NCI-H2196 treated with DMSO at 0.1 percent for 48 hours (cell line): ENCODE data around the gene TXLNG.
A peak's percentile ranks its signal among the peaks of the same experiment; 100 is the strongest.

Experiments
- DNase-seq: peaks from one replicate; lab custom pipeline; 2025; ENCODE audit not compliant: unreplicated experiment; lab: John Stamatoyannopoulos, UW

TXLNG gene

DNA sequence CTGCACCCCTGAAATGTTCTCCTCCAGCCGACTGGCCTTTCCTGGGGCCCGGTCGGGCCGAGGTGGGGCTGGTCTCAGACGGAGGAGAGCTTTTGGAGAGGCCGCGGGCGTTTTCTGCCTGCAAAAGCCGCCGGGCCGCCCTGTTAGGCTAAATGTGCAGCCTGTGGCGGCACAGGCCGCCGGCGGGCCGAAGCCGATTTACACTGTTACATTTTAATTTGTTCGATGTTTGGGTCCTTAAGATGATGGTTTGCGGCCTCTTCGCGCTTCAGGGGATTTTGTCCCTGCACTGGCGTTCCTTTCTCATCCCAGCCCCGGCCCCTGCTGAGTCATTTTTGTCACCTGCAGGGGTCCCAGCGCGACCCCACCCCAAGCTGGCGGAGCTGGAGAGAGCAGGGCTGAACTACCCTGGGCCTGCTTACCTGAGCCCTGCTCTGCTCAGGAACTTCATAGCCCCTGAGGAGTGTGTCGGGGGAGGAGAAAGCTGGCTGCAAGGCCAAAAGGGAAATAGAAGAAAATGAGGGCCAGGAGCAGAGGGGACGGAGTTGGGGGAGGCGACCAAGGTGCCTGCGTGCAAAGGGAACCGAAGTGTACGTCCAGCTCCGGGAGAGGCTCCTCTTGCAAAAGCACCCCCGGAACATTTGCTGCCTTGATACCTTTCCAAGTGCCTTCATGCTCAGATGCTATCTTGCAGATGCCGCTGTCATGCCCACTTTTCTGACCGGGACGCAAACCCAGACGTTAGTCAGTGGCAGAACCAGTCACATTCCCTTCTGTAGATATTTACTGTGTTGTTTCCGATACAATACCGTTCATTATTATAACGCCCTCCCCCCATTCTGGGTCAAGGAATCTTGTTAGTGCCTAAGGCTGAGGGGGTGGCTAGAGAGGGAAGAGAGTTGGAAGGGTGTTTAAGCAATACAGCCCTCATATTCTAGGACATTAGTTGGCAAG, 84.9 kb downstream of the TXLNG start:
- no peak for DNase-seq

DNA sequence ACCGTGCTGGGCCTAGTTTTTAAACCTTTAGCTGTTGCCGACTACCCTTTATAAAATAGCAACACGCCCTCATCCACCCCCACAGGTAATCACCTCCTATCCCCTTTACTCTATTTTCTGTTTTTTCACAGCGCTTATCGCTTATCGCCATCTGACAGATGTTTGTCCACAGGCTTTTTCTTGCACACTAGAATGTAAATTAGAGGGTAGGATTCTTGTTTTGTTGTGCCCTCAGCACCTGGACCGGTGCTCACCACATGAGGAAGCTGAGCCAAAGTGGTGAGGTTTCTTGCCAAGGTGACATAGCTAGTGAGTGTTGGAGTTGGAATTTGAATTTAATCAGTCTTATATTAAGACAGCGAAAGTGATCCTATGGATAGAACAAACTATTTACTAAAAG, 86.8 kb downstream of the TXLNG start:
- no peak for DNase-seq

DNA sequence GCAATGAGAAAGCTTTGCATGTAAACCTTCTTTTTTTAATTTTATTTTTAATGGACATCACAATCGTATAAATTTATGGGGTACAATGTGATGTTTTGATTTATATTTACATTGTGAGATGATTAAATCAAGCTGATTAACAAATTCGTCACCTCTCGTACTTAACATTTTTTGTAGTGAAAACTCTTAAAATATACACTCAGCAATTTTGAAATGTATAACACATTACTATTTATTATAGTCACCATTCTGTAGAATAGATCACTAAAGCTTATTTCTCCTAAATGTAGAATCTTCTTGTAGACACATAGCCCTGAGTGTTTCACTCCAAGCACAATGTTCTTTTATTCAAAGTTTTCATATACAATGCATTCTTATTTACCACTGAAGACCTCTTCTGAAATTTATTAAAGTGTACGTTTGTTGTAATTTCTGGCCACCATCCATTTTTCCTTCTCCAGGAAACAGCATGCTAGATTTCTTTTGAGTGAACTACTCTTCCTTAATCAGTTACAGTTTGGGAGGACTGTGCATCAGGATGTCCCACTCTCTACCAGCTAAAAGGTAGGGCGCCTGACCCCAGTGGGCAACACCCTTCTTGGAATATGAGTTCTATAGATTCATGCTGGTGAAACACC, 88.3 kb downstream of the TXLNG start:
- no peak for DNase-seq

DNA sequence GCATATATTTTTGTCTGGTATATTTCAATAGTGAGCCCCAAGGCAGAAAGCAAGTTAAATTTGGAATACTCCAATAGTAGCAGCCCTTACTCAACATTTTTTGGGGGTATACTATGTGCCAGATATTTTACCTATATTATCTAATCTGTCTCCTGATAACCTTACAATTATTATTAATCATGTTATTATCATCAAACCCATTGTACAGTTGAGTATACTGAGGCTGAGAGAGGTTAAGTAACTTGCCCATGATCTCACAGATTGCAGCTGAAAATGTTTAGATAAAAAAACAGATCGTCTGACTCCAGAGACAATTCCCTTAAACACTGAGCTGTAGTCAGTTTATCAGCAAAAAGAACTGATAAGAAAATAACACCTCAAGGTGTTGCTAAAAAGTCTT, 90.4 kb downstream of the TXLNG start:
- no peak for DNase-seq

DNA sequence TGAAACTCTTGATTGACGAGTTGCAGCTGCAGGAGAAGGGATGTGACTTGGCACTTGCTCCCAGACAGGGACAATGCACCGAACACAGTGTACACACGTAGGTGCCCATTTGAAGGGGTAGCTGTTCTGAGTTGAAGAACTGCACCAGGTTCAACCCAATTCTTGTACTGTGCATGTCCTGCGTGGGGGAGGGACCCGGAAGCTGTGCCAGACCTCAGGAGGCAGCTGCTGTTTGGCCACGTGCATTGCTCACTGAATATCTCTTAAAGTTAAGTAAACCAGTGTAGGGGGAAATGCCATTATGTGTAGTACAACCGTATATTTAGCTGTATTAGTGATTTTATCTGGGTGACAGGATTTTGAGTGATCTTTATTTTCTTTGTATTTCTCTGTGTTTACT, 95.9 kb downstream of the TXLNG start:
- peak; percentile 21 for DNase-seq

DNA sequence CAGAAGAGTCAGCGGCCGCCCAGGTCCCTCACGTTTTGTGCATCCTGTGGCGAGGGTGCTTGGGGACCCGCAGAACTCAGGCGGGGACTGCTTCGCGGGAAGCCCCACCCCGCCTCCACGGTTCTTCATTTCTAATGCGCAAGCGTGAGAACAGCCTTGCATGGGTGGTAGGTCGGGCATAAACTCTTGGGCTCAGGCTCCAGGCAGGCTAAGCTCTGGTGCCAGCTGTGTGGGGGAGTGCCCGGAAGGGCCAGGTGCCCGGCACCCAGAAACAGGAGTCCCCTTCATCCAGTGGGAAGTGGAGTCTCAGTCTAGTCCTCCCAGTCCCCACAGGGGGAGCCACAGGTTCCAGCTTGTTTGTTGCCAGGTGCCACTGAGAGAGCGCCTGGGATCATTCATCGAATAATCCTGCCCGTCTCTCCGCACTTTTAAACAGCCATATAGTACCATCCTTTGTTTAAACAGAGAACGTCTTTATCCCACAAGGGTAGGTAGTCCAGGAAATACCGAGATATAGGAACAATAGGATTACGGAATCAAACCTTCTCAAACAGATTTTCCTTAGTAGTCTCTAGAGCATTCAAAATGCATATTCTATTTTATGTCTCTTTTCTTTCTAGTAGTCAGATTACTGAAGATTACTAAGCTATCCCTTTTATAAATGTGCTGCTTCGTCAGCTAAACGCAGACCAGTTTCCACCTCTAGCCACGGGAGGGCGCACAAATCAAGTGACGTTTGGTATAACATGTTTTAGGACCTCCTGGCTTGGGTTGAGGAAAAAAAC, 96.6 kb downstream of the TXLNG start:
- DNase-seq, result peak; percentile 45

DNA sequence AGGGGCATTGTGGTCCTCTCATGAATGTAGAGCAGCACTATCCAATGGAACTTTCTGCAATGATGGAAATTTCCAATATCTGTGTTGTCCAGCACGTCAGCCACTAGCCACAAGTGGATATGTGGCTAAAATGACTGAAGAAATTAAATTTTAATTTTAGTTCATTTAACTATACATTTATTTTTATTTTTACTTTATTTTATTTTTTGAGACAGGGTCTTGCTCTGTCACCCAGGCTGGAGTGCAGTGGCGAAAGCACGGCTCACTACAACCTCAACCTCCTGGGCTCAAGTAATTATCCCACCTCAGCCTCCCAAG, 97.2 kb downstream of the TXLNG start:
- no peak for DNase-seq

DNA sequence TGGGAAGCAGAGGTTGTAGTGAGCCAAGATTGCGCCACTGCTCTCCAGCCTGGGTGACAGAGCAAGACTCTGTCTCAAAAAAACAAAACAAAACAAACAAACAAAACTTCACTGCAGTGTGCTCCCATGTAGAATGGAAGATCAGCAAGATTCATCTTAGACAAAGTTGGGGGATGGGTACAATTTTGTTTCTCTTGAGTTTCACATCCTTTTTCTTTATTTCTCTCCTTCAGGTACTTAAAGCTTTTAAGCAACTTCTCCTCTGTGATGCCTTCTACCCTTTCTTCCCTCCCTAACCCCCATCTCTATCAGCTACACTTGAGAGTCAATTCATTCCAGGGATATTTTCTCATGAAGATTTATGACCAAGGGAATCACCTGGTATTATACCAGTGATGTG, 99.4 kb downstream of the TXLNG start:
- no peak for DNase-seq

DNA sequence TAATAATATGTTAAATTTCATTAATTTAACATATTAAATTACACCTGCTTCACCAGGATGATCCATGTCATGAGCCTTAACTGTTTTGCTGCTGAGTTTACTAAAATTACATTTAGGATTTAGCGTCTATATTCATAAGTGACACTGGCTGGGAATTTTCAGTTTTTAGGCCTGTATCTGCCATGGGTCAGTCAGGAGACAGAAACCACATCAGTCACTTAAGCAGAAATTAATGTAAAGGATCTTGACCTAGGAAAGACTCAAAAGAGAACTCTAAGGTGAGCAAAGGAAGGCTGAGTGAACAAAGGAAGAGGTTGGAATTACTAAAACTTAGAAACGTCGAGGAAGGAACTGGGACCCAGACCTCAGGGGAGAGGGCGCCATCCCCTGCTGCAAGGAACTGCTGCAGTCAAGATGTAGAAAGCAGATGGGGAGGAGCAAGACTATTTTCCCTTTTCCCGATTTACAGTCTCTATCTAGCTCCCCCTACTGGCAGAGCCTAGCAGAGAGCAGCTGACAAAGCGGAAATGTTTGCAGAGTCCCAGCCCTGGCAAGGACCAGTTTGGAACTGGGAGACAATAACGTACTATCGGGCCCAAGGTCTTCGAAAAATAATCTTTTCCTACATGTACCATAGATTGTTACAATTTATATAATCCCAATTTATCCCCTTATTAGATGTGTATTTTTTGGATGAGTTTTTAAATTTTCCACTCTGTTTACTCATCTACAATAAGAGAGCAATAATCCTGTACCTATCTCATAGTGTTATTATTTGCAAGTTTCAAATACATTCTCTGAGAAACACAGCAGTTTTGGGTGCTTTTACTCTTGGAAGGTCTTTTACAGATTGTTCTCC, 106.5 kb downstream of the TXLNG start:
- DNase-seq, result peak; percentile 46
